ENCODE data around the gene NDUFS6.

Gene NDUFS6

GRCh38 chr5:1838013-1838412 is 36.8 kb downstream of the NDUFS6 start:
- ATAC-seq = no peak
- TF ChIP-seq CREB5 (CRISPR knock-in tag; IDR thresholded peaks at IDR 0.05; ENCODE audit: low read depth) (no peak), ZFP30 (CRISPR knock-in tag; IDR thresholded peaks at IDR 0.05) (no peak), PPARA (CRISPR knock-in tag; IDR thresholded peaks at IDR 0.05; ENCODE audit: borderline replicate concordance) (no peak), RARB (CRISPR knock-in tag; IDR thresholded peaks at IDR 0.05) (no peak), TCF4 (CRISPR knock-in tag; IDR thresholded peaks at IDR 0.05; ENCODE audit: borderline replicate concordance) (no peak), ZNF565 (CRISPR knock-in tag; conservative IDR thresholded peaks at IDR 0.05; ENCODE audit: low read depth) (no peak), TOX (CRISPR knock-in tag; IDR thresholded peaks at IDR 0.05; ENCODE audit: borderline replicate concordance) (no peak), CSDC2 (CRISPR knock-in tag; IDR thresholded peaks at IDR 0.05) (no peak)

GRCh38 chr5:1840071-1840547 is 38.9 kb downstream of the NDUFS6 start:
- ATAC-seq = no peak
- no peak for TF ChIP-seq POU6F1 (CRISPR knock-in tag; IDR thresholded peaks at IDR 0.05; ENCODE audit: borderline replicate concordance, low read depth)
- no peak for TF ChIP-seq TSHZ2 (CRISPR knock-in tag; IDR thresholded peaks at IDR 0.05)
- TF ChIP-seq GLIS3 (CRISPR knock-in tag; IDR thresholded peaks at IDR 0.05) = no peak
- no peak for TF ChIP-seq PPARA (CRISPR knock-in tag; IDR thresholded peaks at IDR 0.05; ENCODE audit: borderline replicate concordance)

- TF ChIP-seq PATZ1 (CRISPR knock-in tag; IDR thresholded peaks at IDR 0.05; ENCODE audit: borderline replicate concordance) (no peak), ZNF70 (CRISPR knock-in tag; IDR thresholded peaks at IDR 0.05) (no peak), TCF4 (CRISPR knock-in tag; IDR thresholded peaks at IDR 0.05; ENCODE audit: borderline replicate concordance) (no peak), ZC3H10 (CRISPR knock-in tag; IDR thresholded peaks at IDR 0.05) (no peak), GLIS3 (CRISPR knock-in tag; IDR thresholded peaks at IDR 0.05) (no peak)
- peak; percentile 57 for ATAC-seq
Measured at GRCh38 chr5:1840741-1841521, 39.7 kb downstream of the NDUFS6 start.

GRCh38 chr5:1842004-1842819 is 41.0 kb downstream of the NDUFS6 start:
- ATAC-seq = no peak
- no peak for TF ChIP-seq GLIS3 (CRISPR knock-in tag; IDR thresholded peaks at IDR 0.05)
- no peak for TF ChIP-seq ARNTL (CRISPR knock-in tag; IDR thresholded peaks at IDR 0.05; ENCODE audit: borderline replicate concordance, low read depth)
- TF ChIP-seq ZNF70 (CRISPR knock-in tag; IDR thresholded peaks at IDR 0.05) = no peak
- TF ChIP-seq OSR1 (CRISPR knock-in tag; IDR thresholded peaks at IDR 0.05) = no peak
- TF ChIP-seq PPARA (CRISPR knock-in tag; IDR thresholded peaks at IDR 0.05; ENCODE audit: borderline replicate concordance) = no peak
- no peak for TF ChIP-seq ZC3H10 (CRISPR knock-in tag; IDR thresholded peaks at IDR 0.05)
- TF ChIP-seq BACH2 (CRISPR knock-in tag; IDR thresholded peaks at IDR 0.05; ENCODE audit: borderline replicate concordance) = no peak
- no peak for TF ChIP-seq TSHZ2 (CRISPR knock-in tag; IDR thresholded peaks at IDR 0.05)
- no peak for TF ChIP-seq ZNF565 (CRISPR knock-in tag; conservative IDR thresholded peaks at IDR 0.05; ENCODE audit: low read depth)
- TF ChIP-seq CREB5 (CRISPR knock-in tag; IDR thresholded peaks at IDR 0.05; ENCODE audit: low read depth) = no peak
- no peak for TF ChIP-seq RARB (CRISPR knock-in tag; IDR thresholded peaks at IDR 0.05)
- no peak for TF ChIP-seq CSDC2 (CRISPR knock-in tag; IDR thresholded peaks at IDR 0.05)
- TF ChIP-seq ZNF8 (CRISPR knock-in tag; IDR thresholded peaks at IDR 0.05) = no peak
- TF ChIP-seq ZFP3 (CRISPR knock-in tag; IDR thresholded peaks at IDR 0.05) = no peak
- TF ChIP-seq ISL1 (CRISPR knock-in tag; IDR thresholded peaks at IDR 0.05) = no peak
- TF ChIP-seq SNAI2 (CRISPR knock-in tag; IDR thresholded peaks at IDR 0.05) = no peak
- TF ChIP-seq ZFP30 (CRISPR knock-in tag; IDR thresholded peaks at IDR 0.05) = no peak

Measured in SK-N-SH treated with all-trans-retinoic acid at 6 μM for 48 hours (cell line).